ENCODE results near the gene GJA9.

Gene GJA9

GRCh38 chr1:38829368-38829767 is 52.0 kb downstream of the GJA9 start:
- DNase-seq = no peak

DNA sequence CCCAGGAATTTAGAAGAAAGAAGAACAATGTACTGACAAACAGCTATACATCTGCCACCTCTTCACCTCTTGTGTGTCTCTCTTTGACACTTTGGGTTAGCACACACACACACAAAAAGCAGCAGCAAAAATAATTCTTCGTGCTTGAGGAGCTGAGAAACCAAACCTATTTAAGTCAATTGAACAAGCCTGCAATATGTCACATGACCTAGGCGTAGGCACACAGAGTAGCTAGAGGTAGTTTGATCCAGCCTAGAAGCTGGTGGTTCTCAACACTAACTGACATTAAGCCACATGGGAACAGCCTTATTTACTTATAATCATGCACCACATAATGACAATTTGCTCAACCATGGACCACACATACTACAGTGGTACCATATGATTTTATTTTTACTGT is 54.1 kb downstream of the GJA9 start:
- DNase-seq = no peak

DNA sequence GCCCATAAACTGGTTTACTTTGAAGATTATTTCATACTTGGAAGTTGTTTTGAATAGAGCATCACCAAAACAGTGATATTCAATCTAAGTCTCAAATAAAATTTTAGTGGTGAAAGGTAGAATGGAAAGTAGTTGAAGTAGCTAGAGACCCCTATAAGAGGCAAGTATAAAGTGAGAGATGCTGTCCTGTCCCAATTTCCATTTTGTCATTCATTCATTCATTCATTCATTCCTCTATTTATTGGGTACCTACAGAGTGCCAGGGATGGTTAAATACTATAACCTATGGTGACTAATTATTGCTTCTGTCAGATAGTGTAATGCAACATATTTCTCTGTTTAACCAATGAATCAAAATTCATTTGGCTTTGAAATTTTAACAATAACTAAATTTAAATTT is 54.5 kb downstream of the GJA9 start:
- DNase-seq = no peak

DNA sequence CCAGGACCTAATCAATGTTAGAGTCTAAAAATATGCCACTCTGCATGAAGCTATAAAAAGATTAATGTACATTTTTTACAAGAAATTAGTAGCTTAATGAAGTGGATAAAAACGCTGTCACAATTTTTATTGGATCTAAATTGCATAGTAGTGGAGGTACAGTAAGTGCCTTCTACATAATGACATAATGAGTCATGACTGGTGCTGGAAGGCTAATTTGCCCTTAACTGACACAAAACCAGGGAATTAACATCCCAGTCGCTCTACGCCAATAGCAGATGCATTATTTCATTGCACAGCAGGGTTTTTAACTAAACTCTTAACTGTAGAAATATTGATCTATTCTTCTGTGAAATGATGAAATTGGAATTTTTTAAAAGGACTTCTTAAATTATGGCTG is 55.1 kb downstream of the GJA9 start:
- no peak for DNase-seq

Data from activated T-cell treated with anti-CD3 and anti-CD28 coated beads, Interleukin-2, amount 50 U/mL, for 1 hour (primary cell).